NCI-H2196 treated with DMSO at 0.1 percent for 48 hours (cell line): Measurements from ENCODE around the gene P2RY14.

ENCODE experiments used
- DNase-seq: peaks from one replicate; lab custom pipeline; 2025; ENCODE audit not compliant: unreplicated experiment; lab: John Stamatoyannopoulos, UW

The P2RY14 gene

DNA sequence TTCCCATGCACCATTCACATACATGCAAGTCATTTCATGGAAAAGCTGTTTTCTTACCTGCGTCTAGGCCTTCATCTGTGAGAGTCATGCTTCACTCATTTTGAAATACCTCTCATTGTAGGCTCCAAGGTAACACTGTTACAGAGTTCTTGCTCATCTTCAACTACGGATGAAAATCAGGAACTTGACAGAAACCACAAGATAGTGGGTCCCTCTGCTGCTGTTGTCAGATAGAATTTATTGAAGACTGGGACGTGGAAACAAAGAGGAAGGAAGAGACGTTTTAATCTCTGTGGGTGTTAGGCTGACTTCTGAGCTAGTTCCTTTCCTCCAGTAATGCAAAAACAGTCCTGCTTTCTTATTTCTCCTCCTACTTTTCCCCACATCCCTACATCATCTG, at the start of gene P2RY14:
P2RY14 (minus strand) TSS at position 313 of the 400 bp plus-strand sequence. CDS start 64,226 bp downstream, outside the sequence.
- DNase-seq, result no peak

DNA sequence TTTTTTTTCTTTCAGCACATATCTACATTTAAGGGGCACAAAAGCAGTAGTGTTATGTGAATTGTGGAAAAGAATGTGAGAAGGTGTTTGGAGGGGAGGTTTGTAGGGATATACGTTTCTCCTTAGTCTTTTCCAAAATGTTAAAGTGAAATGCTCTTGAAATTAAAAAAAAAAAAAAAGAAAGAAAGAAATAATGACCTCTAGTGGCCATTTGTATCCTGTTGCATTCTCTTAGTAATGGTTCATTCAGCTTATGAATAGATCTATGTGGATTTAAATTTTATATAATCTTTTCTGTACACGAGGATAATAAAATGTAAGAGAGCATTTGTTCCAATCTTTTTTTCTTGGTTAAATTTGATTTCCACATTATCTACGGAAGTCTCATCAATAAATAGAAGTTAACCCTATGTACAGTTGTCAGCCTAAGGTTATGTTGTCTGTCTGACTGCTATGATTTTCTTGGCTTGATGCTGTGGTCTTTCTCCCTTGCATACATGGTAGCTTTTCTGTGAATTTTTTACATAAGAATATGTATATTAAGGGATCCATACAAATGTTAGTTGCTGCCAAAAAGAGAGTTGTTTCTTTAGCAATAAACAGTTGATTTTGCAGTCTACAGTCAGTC, 49.3 kb upstream of the P2RY14 start:
- DNase-seq, result peak; percentile 15

DNA sequence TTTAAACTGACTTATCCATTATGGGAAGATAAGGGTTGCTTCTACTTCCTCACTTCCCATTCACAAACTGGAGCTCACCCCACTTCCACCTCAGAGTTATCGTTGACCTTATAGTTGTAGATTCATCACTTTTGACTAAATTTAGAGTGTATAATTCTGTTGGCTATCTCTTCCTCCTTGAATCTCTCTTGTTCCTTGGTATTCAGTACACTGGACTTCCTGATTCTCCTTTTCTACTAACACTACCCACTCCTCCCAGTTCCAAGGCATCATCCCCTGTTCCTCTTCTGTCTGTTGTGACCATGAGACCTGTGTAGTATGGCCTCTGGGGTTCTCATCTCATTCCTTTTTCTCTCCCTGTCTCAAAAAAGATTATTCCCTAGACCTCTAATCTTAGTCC, 44.2 kb upstream of the P2RY14 start:
- DNase-seq, result no peak

DNA sequence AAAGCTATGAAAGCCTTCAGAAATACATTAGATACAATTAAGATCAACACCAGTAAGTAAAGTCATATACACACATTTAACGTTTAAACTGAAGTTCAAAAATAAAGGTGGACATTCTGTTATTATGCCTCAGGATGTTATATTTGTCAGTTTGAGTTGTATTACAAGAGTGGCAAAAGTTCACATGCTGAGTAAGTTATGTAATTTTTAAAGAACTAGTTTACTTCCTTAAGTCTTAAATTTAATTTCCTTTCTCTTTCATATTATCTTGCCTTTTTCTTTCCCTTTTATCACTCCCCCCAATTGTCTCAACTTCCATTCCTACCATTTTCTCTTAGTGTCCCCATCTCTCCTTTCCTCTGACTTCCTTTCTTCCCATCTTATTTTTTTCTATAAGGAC, 43.2 kb upstream of the P2RY14 start:
- DNase-seq, result no peak

DNA sequence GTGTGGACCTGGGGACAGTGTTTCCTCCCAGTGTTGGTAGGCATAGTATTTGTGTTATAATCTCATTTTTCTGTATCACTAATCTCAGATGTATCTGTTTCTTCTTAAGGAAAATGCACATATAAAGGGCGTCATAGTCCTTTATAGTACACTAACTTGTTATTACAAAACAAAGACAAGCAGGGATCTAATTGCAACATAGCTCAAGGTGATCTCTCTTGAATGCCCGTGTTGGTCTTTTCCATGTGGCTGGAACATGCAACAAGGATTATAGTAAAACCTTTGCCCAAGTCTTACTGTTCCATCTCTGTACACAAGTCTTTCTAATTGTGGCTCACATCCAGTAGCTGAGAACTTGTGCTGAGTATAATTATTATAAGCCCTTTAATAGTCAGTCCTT, 41.8 kb upstream of the P2RY14 start:
- no peak for DNase-seq

DNA sequence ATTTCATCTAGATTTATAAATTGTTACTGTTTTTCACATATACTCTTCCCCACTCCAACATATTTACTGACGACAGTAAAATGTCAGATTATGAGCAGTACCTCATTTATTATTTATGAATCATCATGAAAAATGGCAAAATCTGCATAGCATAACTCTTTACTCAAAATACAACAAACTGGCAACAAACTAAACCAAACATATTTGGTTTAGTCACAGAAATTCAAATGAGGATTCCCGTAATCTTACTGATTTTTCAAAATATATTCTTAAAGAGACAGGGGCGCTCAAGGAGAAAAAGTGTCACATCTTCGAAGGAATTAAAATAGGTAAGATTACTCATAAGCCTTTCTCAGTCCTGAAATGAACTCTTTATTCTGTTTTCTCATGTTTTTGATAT, 41.3 kb upstream of the P2RY14 start:
- no peak for DNase-seq

DNA sequence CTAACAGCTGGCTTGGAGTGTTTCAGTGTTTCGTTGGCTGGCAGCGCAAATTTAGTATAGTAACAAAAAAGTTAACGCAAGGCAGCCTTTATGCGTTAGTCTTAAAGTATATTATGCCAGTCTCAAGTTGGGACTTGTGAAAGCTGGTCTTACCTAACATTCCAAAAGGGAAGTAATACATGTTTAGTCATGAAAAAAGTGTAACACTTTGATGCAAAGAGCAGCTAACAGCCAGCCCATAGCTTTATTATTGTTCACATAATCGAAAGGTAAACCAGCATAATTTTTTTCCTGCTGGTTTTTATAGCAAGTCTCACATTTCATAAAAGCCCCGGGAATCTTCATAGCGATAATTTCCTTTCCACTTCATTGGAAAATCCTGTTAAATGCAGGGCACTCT, 40.6 kb upstream of the P2RY14 start:
- DNase-seq, result no peak

DNA sequence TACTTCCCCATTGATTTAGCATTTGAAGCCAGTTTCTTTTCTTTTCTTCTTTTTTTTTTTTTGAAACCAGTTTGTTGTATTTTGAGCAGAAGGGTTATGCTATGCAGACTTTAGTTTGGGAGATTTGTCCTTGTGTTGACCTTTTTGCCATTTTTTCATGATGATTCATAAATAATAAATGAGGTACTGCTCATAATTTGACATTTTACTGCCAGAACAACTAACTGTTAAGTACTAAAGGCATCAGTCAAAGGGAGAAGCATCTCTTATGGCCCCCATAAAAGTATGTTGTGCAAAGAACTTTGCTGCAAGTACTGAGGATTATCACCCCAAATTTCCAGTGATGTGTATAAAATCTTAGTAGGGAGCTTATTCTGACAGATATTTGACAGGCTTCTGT, 40.0 kb upstream of the P2RY14 start:
- DNase-seq, result no peak

DNA sequence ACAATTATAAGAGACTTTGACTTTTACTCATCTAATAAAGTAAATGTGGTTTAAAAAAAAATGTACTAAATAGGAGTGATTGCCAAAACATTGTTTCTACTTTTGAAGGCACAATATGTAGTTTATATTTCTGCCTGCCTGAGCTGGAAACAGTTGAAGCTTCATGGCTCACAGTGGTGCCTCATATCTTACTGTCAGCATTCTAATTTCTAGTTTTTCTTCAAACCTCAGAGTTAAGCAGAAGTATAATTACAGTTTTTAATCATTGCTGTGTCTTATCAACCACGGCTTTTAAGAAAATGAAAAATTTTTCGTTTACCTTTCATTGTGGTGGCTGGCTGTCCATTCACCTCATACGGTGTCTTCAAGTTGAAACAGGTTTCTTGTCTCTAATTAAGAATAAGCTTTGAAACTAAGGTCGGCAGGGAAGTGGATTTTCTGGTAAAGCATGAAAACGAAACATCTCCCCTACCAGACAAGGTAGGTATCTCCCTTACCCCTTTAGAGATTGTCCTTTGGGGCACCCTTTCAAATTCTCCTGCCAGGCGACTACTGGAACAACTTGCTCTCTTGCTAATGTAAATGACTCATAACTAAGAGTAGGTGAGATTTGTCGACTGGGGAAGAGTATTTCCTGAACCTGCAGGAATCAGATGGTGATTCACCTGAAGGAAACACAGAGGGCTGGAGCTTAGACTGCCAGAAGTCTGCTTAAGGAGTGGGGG, 38.1 kb upstream of the P2RY14 start, which contains the start of gene GPR87:
GPR87 (minus strand) TSS at position 554 of the 725 bp plus-strand sequence. CDS start 16,720 bp downstream, outside the sequence.
- DNase-seq, result no peak

DNA sequence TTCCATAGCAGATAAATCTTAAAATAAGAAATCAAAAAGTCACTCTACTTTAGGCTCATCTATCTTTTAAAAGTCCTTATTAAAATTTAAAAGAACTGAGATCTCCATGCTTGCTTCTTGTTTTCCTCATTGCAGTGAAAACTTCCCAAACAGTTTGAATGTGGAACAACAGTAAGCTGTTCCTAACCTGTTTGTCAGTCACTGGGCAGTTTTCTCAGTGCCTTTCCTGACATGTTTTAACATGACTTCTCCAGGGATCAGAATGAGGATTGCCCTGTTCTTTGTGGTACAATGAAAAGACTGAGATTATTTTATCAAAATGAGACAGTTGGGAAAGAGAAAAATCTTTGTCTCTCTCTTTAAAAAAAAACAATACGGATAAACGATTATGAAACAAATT, 37.5 kb upstream of the P2RY14 start:
- DNase-seq, result no peak

DNA sequence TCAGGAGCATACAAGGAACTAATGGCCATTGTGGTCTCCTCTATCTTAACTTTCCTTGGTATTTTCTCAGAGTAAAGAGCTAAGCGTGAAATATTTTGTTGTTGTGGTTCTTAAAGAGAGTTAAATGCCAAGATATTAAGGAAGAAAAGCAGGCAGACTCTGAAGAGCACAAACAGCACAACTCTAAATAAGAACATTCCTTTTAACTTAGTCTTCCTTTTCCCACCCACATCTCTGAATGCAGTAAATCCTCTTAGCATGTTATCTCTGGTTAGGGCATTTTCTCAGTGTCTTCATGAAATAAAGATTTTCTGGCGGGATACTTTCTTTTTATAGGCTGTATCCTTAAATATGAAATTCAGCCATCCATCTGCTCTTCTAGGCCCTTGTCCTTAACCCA, 36.8 kb upstream of the P2RY14 start:
- DNase-seq, result no peak

DNA sequence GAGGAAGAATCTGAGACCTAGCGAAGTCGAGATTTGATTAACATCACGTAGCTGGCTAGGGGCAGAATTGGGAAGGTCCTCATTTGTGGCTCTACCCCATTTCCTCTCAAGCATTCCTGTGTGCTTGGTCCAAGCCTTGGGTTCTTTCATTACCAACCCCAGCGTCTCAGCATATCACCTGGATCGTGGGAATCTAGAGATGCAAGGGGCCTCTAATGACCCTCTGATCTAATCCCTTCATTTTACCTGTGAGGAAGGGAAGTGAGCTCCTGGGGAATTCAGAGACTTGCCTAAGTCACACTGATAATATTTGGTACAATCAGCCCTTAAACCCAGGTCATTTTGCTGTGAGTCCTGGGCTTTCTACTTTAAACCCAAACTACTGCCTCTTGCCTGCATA, 36.3 kb upstream of the P2RY14 start:
- no peak for DNase-seq

DNA sequence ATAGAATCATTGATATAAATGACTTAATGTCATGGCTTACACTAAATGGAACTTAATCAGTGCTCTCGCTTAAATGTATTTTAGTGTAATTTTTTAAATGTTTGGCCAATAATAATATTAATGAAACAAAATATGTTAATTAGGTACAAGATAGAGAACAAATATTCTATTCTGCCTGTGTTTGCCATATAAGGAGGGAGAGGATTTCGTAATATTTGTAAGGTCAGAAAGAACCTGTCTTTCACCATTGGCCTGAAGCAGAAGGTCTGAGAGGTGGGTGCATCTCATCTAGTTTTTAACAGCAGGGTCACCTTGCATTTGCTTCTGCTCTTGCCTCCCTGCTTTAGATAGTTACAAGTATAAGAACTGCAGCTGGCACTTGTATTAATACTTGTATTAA, 35.8 kb upstream of the P2RY14 start:
- no peak for DNase-seq

DNA sequence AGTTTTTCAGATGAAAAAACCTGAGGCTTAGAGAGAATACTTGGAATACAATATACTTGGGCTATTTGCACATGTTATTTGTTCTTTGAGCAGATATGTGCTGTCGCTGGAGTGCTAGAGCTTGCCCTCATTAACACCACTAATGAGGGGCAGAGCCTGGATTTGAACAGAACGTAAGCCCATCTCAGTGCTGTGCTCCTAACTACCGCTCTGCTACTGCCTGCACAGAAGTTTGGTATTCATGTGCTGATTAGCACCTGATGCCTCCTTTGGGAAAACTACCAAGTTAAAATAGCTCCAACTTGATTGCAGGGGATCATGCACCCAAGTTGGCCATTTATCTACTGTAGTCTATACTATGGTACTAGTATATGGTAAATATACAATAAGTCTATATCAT, 34.6 kb upstream of the P2RY14 start:
- DNase-seq, result no peak

DNA sequence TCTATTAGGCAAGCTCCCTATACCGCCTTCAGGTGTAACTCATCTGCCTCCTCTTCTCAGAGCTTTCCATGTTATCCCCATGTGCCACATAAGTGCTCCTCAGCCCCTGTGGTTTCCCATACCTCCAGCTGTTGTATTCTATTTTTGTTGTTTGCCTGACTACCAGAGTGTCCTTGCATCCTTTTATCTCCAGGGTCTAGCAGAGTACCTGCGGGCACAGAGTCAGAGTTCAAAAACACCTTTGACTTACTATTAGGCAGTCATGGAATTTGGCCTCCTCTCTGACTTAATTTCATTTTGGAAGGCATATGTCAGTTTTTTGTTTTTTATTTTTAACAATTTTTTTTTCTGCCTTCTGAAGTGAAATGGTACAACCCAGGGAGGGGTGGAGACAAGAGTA, 31.2 kb upstream of the P2RY14 start:
- DNase-seq, result no peak

DNA sequence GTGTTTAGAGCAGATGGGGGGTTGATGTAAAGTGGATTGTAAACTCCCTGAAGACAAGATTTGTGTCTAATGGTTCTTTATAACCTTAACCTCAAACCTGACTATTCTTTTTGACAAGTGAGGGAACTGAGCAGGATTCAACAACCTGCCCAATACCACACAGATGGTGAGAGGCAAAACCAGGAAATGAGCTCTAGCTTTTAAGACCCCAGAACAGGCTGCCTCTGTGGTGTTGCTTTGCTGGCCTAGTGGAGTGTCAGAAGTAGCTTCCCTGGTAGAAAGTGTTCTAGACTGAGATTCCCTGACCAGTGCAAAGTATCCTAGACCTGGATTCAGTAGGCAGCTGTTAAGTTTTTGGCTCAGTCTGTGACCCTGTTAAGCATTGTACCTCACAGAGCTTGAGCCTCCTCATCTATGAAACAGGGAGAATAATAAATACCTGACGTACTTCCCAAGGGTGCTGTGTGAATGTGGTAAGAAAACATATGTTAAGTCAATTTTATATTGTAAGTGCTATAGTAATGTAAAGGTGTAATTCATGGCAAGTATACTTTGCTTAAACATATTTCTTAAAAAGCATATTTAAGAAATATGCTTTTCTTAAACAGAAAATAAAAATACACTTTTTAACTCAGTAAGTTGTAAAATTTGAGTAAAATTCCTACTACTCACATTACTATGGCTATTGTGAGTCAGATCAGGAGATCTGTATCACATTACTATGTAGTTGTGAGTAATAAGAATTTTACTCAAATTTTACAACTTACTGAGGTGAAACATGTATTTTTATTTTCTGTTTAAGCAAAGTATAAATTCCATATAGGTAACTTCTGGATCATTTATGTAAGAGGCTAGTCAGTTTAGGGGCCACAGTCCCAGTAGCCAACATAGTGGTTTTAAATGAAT, 29.5 kb upstream of the P2RY14 start:
- no peak for DNase-seq

DNA sequence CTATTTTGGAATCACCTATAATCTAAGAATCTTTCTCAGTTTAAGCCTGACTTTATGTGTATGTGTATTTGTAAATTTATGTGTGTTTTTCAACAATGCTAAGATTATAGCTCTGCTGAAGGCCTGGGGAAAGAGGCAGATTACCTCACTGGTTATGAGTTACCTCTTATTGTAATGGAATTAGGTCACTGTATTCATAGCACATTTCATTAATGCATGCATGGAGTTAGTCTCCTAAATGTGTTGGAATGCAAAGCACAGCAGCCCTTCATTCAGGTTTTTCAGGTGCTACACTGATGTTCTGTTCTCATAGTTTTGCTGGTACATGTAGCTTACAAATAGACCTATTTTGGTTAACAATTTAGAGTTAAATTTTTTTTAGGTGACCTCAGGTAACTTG, 28.8 kb upstream of the P2RY14 start:
- no peak for DNase-seq

DNA sequence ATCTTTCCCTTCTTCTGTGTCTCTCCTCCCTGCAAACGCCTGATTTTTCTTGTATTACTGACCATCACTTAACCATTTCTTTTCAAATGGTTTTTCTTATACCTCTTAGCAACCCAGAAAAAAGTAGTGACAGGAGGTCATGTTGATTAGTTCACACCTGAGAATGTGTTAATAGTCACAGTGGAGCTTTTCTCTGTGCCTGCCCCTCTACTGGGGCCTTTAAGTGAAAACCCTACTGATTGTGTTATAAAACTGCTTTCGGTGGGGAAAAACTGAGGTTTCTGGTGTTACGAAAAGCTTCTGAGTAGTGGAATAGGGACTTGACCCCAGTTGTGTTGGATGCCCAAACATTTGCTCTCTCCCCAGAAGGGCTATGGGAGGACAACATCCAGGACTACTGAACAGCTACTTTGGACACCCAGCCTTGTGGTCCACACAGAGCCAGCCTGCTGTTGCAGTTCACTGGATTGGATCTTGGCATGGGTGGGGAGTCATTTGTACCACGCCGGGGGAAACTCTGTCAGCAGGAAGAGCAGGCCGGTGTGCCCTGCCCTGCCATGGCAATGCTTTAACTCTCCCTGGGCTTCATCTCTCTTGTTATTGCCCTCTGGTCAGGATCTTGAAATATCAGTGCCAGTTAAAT, 27.9 kb upstream of the P2RY14 start:
- DNase-seq, result no peak

DNA sequence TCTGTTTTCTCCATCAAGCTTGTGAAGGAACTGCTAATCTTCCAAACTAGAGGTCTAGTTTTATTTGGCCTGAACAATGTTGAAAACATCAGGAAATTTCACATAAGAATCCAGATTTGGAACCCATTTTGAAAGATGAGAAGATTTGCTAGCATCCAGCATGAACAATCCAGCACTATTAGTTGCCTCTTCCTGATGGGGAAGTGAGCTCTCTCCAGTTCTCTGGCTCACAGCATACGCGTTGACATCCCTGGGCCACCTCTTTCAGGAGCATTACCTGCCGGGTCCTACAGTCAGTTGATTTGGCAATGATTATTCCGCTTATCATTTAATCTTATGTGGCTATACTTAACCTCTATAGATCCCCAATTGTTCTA, 27.4 kb upstream of the P2RY14 start:
- no peak for DNase-seq

DNA sequence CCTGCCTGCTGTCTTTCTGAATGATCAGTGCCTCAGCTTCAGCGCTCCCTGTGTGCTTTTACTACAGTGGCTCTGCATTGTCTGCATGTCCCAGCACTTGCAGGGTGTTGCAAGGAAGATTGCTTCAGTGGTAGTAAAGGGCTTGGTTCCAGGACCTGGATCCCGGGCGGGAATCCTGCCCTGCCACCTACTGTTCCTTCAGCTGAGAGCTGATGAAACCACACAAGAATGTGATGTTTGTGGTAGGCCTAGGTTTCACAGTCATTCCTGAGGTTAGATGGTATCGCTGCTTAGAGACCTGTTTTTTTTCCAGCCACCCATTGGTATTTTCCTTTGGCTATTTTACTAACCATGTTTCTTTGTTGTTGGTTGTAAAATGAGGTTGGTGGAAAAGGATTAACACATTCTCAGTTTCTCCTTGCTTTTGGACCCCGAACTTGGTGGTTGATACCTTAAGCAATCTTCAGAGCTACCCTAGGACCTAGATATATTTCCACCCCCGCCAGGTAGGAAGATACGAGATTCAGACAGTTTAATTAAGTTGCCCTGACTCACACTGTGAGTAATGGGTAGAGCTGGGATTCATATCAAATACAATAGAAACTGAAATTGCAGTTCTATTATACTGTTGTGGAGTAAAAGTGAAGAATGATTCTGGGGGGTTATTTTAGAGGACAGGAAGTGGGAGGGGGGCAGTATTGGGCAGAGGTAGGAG, 26.9 kb upstream of the P2RY14 start:
- DNase-seq, result peak; percentile 18

DNA sequence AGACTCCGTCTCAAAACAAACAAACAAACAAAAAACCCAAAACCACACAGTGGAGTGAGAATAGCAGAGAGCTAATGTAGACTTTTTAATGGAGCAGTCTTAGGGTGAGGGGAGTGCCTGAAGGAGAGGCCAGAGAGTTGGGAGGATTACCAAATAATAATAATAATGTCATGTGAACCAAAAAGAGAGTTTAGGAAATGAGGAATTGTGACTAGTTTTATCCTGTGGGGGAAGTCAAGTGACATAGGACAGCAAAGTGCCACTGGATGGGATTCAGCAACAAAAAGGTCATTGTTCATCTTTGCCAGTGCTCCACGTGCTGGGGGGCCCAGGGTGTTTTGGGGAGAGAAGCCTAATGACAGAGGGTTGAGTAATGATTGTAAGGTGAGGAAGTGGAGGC, 25.4 kb upstream of the P2RY14 start:
- no peak for DNase-seq
